GM18867 (cell line): ENCODE data around the gene HAGHL.
"Not testable (repeated sequence)": the region's sequence is repeated elsewhere in the genome, so short reads cannot be mapped to it uniquely, and the experiment has no call there.

Experiments used
- ATAC-seq: cut with Tn5 transposase; IDR thresholded peaks from one replicate; pipeline ENCODE4 v1.9.1; 2021; ENCODE audit warnings: mild to moderate bottlenecking, moderate library complexity; ENCODE audit not compliant: unreplicated experiment

HAGHL gene

DNA sequence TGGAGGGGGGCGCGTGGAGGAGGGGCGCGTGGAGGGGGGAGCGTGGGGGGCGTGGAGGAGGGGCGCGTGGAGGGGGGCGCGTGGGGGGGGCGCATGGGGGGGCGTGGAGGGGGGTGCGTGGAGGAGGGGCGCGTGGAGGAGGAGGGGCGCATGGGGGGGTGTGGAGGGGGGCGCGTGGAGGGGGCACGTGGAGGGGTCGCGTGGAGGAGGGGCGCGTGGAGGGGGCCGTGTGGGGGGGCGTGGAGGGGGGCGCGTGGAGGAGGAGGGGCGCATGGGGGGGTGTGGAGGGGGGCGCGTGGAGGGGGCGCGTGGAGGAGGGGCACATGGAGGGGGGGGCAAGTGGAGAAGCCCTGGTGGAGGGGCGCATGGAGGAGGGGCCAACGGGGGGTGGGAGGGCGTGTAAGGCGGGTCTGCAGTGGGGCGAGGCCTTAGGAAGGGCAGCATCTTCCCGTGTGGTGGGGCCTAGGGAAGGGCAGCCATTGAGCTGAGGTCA, 40.9 kb downstream of the HAGHL start:
- ATAC-seq, result no peak

- ATAC-seq, result no peak
Observed at GRCh38 chr16:768428-768827, 41.5 kb downstream of the HAGHL start.

DNA sequence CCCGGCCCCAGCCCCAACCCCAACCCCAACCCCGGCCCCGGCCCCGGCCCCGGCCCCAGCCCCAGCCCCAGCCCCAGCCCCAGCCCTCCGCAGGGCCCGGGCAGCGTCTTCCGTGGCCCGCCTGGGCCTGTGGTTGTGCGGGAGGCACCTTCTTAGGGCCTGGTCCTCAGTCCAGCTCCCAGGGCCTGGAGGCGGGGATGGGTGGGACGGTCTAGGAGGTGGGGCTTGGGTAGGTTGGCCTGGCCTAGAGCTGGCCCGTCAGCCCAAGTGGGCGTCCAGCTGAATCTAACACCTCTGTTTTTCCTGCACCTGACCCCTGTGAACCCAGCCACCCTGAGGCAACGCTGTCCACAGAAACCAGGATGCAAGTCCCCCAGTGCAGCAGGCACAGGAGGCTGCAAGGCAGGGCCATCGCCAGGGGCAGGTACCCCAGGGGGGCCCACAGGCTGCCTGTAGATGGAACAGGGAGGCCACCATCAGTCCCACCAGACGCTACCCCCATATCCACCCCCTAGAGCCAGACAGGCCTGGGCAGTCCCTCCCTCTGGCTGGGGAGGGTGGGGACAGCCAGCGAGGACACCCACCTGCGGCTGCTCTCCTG, 42.4 kb downstream of the HAGHL start:
- ATAC-seq, result no peak

- ATAC-seq, result no peak
Observed at GRCh38 chr16:769934-770333, 43.0 kb downstream of the HAGHL start.

DNA sequence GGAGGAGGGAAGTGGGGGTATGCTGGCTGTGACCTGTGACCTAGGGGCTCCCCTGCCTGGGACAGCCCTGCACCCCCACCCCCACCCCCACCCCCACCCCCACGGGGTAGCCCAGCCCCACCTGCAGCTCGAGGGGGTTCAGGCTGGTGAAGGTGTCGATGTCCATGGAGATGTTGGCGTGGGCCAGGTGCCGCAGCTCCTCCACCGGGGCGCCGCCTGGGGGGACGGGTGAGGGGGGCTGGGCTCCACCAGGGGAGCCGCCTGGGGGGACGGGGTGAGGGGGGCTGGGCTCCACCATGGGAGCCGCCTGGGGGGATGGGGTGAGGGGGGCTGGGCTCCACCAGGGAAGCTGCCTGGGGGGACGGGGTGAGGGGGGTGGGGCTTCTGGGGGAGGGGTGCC, 43.5 kb downstream of the HAGHL start:
- ATAC-seq, result no peak

DNA sequence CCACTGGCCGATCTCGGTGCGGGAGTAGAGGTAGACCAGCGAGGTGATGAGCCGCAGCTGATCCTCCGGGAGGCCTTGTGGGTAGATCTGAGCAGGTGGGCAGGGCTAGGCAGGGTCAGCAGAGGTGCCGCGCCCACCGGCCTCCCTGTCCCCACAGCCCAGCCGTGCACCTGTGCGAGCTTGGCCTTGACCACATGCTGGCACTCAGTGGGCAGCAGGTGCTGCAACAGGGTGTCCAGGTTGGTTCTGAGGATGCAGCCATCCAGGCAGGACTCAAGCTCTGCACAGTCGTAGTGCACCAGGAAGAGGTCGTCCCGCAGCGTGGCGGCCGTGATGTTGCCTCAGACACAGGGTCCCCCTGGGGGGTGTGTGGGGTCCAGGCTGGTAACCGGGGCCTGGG, 46.1 kb downstream of the HAGHL start:
- no peak for ATAC-seq

- no peak for ATAC-seq
Observed at GRCh38 chr16:774086-775001, 47.4 kb downstream of the HAGHL start.

DNA sequence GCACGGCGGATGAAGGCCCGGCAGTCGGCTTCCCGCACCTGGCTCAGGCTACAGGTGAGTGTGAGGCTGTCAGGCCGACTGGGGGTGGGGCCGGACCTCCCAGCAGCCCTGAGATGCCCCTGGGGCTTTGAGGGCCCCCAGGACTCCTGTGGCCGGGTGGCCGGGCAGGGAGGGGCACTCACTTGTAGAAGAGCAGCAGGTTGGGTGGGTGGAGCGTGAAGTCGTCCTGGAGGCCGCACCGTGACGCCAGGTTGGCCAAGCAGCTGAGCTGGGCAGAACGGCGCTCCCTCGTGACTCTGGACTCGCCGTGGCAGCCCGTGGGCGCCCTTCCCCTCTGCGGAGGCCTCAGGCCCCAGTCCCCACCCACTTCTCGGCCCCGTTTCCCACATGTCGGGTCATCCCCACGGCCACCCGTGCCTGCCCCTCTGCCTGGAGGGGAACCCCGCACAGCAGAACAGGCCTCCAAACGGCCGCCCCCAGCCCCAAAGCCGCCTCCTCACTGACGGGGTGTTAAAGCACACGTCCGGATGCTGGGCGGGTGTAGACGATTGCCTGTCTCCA, 48.4 kb downstream of the HAGHL start:
- no peak for ATAC-seq

- ATAC-seq, result not testable (repeated sequence)
Observed at GRCh38 chr16:776298-776697, 49.4 kb downstream of the HAGHL start.

- no peak for ATAC-seq
Observed at GRCh38 chr16:776824-777223, 49.9 kb downstream of the HAGHL start.

GRCh38 chr16:777826-778225, 50.9 kb downstream of the HAGHL start:
- ATAC-seq, result no peak

DNA sequence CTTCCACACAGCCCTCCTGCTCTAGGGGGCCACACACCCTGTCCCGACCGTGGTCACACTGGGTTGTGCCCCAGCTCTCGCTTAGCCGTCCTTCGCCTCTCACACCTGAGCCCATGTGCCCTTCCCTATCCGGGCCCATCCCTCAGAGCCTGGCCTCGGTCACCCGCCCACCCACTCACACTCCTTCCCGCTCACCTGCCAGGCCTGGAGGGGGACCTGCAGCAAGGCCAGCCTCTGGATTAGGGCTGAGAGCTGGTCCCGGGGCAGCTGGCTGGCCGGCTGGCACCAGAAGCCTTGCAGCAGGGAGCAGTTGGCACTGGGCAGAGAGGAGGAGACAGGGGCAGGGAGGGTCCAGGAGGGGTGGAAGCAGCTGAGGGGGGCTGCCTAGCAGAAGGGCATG, 51.5 kb downstream of the HAGHL start:
- no peak for ATAC-seq

DNA sequence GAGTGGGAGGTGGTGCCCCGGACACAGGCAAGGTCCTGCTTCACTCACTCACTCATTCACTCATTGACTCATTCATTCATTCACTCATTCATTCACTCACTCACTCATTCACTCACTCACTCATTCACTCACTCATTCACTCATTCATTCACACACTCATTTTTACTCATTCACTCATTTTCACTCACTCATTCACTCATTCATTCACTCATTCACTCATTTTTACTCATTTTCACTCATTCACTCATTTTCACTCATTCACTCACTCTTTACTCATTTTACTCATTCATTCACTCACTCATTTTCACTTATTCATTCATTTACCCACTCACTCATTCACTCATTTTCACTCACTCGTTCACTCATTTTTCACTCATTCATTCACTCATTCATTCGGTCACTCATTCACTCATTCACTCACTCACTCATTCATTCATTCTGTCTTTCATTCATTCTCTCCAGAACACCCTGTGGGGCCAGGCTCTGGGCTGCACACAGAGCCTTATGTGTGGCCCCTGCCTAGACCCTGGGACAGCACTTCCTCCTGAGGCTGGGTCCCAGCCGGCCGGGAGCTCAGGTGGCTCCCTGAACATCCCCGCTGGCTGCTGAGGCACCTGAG, 52.1 kb downstream of the HAGHL start:
- ATAC-seq, result no peak
